HepG2 (cell line): ENCODE results near the gene ATG13.

Source experiments
- CHD2 ChIP-seq: IDR thresholded peaks from 2 replicates; pipeline ENCODE4 v1.6.1; 2011; ENCODE audit warnings: low read depth, low read length, improper control_type of control experiment
- DNMT1 ChIP-seq: sonication (generic); formaldehyde crosslinking; IDR thresholded peaks from 2 replicates; pipeline ENCODE4 v1.5.1; 2020; ENCODE audit warnings: mild to moderate bottlenecking, missing genetic modification reagents
- ETV6 ChIP-seq: sonication (generic); formaldehyde crosslinking; conservative IDR thresholded peaks from 2 replicates; pipeline ENCODE4 v1.4.0; 2020; ENCODE audit warnings: missing genetic modification reagents
- GTF2F1 ChIP-seq: fragments of 150-350 bp; IDR thresholded peaks from 2 replicates; pipeline ENCODE4 v1.6.1; 2014; ENCODE audit warnings: low read length
- HDAC2 ChIP-seq: sonication (generic); formaldehyde crosslinking; IDR thresholded peaks from 2 replicates; pipeline ENCODE4 v1.4.0; 2020; ENCODE audit warnings: missing genetic modification reagents
- KLF16 ChIP-seq, 2 experiments: sonication (generic) in 1 of 2; formaldehyde crosslinking in 1 of 2; IDR thresholded peaks; 2 replicates each; pipeline versions ENCODE4 v1.6.1 to v1.8.0; 2016 to 2023; ENCODE audit warnings: missing genetic modification reagents in 2 of 2, missing compliant biosample characterization in 1 of 2
- NBN ChIP-seq: fragments of 450-650 bp; conservative IDR thresholded peaks from 2 replicates; pipeline ENCODE4 v1.6.1; 2017
- POLR2AphosphoS2 ChIP-seq: IDR thresholded peaks from 2 replicates; pipeline ENCODE4 v1.6.1; 2011; ENCODE audit warnings: low read depth, low read length, improper control_type of control experiment
- RFX5 ChIP-seq: IDR thresholded peaks from 2 replicates; pipeline ENCODE4 v1.6.1; 2011; ENCODE audit warnings: low read depth, low read length, improper control_type of control experiment
- THYN1 ChIP-seq: sonication (generic); formaldehyde crosslinking; IDR thresholded peaks from 2 replicates; pipeline ENCODE4 v1.8.1; 2023; ENCODE audit warnings: low read depth, mild to moderate bottlenecking, moderate library complexity, missing genetic modification reagents, borderline replicate concordance
- YY1 ChIP-seq: IDR thresholded peaks from 2 replicates; pipeline ENCODE4 v1.6.1; 2011; ENCODE audit warnings: low read length, low read depth, moderate library complexity, mild to moderate bottlenecking; ENCODE audit not compliant: insufficient read depth, insufficient replicate concordance
- TF ChIP-seq, protein P1 (sequence below): sonication (generic); formaldehyde crosslinking; IDR thresholded peaks from 2 replicates; pipeline ENCODE4 v1.5.0; 2020; ENCODE audit warnings: mild to moderate bottlenecking, missing genetic modification reagents, moderate library complexity
- TF ChIP-seq, protein P2 (sequence below): sonication (generic); formaldehyde crosslinking; IDR thresholded peaks from 2 replicates; pipeline ENCODE4 v1.8.1; 2023; ENCODE audit warnings: mild to moderate bottlenecking, missing genetic modification reagents, borderline replicate concordance
- TF ChIP-seq, protein P3 (sequence below): sonication (generic); formaldehyde crosslinking; IDR thresholded peaks from 2 replicates; pipeline ENCODE4 v1.8.0; 2022; ENCODE audit warnings: mild to moderate bottlenecking, missing genetic modification reagents

DNA sequence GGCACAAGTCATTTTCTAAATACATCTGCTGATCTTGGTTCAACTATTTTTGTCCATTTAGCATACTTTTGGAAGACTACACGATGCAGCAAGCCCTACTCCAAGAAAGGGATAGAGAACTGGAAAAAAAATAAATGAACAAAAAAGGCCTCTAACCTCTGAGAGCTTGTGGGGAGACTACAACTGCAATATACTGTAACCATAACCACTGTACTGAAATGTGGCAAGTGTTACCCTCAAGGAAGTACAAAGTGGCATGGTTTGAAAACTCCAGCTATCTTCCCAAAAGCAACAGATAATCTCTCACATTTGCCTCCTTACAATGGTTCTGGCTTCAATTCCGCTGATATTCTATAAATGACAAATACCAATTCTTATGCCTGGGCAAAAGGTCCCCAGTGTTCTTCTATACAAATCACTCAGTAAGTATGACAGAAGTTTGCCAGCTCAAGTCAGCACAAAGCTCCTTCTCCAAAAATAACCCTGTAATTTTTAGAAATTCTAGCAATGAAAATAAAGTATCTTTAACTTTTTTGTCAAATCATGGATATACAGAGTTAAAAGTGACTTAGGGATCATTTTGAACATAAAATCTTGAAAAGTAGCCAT, 46.5 kb upstream of the ATG13 start:
- TF ChIP-seq THYN1 (CRISPR knock-in tag), result no peak
- TF ChIP-seq, protein P1, sequence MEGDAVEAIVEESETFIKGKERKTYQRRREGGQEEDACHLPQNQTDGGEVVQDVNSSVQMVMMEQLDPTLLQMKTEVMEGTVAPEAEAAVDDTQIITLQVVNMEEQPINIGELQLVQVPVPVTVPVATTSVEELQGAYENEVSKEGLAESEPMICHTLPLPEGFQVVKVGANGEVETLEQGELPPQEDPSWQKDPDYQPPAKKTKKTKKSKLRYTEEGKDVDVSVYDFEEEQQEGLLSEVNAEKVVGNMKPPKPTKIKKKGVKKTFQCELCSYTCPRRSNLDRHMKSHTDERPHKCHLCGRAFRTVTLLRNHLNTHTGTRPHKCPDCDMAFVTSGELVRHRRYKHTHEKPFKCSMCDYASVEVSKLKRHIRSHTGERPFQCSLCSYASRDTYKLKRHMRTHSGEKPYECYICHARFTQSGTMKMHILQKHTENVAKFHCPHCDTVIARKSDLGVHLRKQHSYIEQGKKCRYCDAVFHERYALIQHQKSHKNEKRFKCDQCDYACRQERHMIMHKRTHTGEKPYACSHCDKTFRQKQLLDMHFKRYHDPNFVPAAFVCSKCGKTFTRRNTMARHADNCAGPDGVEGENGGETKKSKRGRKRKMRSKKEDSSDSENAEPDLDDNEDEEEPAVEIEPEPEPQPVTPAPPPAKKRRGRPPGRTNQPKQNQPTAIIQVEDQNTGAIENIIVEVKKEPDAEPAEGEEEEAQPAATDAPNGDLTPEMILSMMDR (CRISPR knock-in tag), result no peak
- no peak for TF ChIP-seq CHD2
- no peak for TF ChIP-seq DNMT1 (CRISPR knock-in tag)
- TF ChIP-seq KLF16 (CRISPR knock-in tag; IDR thresholded peaks at IDR 0.05), result no peak
- TF ChIP-seq, protein P2, sequence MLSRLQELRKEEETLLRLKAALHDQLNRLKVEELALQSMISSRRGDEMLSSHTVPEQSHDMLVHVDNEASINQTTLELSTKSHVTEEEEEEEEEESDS (CRISPR knock-in tag), result no peak
- no peak for TF ChIP-seq POLR2AphosphoS2
- TF ChIP-seq YY1, result no peak
- no peak for TF ChIP-seq GTF2F1
- TF ChIP-seq, protein P3, sequence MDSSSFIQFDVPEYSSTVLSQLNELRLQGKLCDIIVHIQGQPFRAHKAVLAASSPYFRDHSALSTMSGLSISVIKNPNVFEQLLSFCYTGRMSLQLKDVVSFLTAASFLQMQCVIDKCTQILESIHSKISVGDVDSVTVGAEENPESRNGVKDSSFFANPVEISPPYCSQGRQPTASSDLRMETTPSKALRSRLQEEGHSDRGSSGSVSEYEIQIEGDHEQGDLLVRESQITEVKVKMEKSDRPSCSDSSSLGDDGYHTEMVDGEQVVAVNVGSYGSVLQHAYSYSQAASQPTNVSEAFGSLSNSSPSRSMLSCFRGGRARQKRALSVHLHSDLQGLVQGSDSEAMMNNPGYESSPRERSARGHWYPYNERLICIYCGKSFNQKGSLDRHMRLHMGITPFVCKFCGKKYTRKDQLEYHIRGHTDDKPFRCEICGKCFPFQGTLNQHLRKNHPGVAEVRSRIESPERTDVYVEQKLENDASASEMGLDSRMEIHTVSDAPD (CRISPR knock-in tag), result no peak
- TF ChIP-seq HDAC2 (CRISPR knock-in tag), result no peak
- no peak for TF ChIP-seq NBN
- no peak for TF ChIP-seq ETV6 (CRISPR knock-in tag)
- no peak for TF ChIP-seq RFX5
